Ishikawa (cell line): ENCODE data around the gene CHCHD6.

Source experiments
- CEBPB ChIP-seq: IDR thresholded peaks from 2 replicates; pipeline ENCODE4 v1.6.1; 2012
- CREB1 ChIP-seq: IDR thresholded peaks from 2 replicates; pipeline ENCODE4 v1.6.1; 2012; ENCODE audit warnings: low read depth
- EGR1 ChIP-seq: IDR thresholded peaks from 2 replicates; pipeline ENCODE4 v1.6.1; 2012
- EP300 ChIP-seq: IDR thresholded peaks from 2 replicates; pipeline ENCODE4 v1.6.1; 2012; ENCODE audit warnings: borderline replicate concordance
- FOXM1 ChIP-seq: IDR thresholded peaks from 2 replicates; pipeline ENCODE4 v1.6.1; 2012; ENCODE audit warnings: low read depth, borderline replicate concordance
- NFIC ChIP-seq: IDR thresholded peaks from 2 replicates; pipeline ENCODE4 v1.6.1; 2012
- RAD21 ChIP-seq: IDR thresholded peaks from 2 replicates; pipeline ENCODE4 v1.6.1; 2012; ENCODE audit warnings: low read depth
- TAF1 ChIP-seq: IDR thresholded peaks from 2 replicates; pipeline ENCODE4 v1.6.1; 2012; ENCODE audit warnings: low read depth, mild to moderate bottlenecking
- TCF12 ChIP-seq: IDR thresholded peaks from 2 replicates; pipeline ENCODE4 v1.6.1; 2012; ENCODE audit warnings: low read depth
- TEAD4 ChIP-seq: IDR thresholded peaks from 2 replicates; pipeline ENCODE4 v1.6.1; 2012
- YY1 ChIP-seq: IDR thresholded peaks from 2 replicates; pipeline ENCODE4 v1.6.1; 2012; ENCODE audit warnings: low read depth
- ZBTB7A ChIP-seq: IDR thresholded peaks from 2 replicates; pipeline ENCODE4 v1.6.1; 2012; ENCODE audit warnings: low read depth
- TF ChIP-seq, protein P1 (sequence below): IDR thresholded peaks from 2 replicates; pipeline ENCODE4 v1.6.1; 2012; ENCODE audit warnings: low read depth, mild to moderate bottlenecking
- TF ChIP-seq, protein P2 (sequence below): IDR thresholded peaks from 2 replicates; pipeline ENCODE4 v1.6.1; 2012
- TF ChIP-seq, protein P3 (sequence below): IDR thresholded peaks from 2 replicates; pipeline ENCODE4 v1.6.1; 2012

The CHCHD6 gene

DNA sequence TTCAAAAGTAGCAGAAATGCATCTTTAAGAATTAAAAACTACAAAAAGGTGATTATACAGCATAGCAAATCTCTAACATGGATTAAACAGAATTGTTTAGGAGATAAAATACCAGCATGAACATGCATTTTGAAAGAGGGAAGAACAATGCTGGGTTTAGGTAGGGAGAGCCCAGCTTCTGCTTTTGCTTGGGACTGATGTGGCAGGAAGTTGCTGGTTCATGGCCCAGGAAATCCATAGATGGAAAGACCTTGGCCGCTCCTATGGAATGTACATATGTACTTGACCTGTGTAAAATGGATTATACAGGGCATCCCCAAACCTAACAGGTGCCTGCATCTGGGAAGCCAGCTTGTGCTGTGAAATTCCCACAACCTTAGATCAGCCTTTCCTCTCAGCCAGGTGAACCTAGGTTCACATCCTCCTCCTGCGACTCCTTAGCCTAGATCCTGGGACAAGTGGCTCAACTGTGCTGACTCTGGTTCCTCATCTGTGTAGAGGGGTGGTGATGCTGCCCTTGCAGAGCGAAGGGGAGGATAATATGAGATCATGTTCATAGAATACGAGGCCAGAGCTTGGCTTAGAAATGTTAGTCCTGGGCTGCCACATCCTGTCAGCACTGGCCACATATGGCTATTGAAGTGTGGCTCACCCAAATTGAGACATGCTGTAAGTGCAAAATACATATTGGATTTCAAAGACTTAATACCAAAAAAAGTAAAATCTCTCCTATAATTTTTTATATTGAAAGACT is 231.9 kb downstream of the CHCHD6 start:
- TF ChIP-seq TAF1 (no peak), FOXM1 (no peak), YY1 (no peak), ZBTB7A (no peak), EP300 (no peak), NFIC (no peak), EGR1 (no peak), RAD21 (no peak), CEBPB (no peak), TEAD4 (no peak), TCF12 (no peak), CREB1 (no peak)
- TF ChIP-seq, protein P1, sequence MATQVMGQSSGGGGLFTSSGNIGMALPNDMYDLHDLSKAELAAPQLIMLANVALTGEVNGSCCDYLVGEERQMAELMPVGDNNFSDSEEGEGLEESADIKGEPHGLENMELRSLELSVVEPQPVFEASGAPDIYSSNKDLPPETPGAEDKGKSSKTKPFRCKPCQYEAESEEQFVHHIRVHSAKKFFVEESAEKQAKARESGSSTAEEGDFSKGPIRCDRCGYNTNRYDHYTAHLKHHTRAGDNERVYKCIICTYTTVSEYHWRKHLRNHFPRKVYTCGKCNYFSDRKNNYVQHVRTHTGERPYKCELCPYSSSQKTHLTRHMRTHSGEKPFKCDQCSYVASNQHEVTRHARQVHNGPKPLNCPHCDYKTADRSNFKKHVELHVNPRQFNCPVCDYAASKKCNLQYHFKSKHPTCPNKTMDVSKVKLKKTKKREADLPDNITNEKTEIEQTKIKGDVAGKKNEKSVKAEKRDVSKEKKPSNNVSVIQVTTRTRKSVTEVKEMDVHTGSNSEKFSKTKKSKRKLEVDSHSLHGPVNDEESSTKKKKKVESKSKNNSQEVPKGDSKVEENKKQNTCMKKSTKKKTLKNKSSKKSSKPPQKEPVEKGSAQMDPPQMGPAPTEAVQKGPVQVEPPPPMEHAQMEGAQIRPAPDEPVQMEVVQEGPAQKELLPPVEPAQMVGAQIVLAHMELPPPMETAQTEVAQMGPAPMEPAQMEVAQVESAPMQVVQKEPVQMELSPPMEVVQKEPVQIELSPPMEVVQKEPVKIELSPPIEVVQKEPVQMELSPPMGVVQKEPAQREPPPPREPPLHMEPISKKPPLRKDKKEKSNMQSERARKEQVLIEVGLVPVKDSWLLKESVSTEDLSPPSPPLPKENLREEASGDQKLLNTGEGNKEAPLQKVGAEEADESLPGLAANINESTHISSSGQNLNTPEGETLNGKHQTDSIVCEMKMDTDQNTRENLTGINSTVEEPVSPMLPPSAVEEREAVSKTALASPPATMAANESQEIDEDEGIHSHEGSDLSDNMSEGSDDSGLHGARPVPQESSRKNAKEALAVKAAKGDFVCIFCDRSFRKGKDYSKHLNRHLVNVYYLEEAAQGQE = no peak
- TF ChIP-seq, protein P2, sequence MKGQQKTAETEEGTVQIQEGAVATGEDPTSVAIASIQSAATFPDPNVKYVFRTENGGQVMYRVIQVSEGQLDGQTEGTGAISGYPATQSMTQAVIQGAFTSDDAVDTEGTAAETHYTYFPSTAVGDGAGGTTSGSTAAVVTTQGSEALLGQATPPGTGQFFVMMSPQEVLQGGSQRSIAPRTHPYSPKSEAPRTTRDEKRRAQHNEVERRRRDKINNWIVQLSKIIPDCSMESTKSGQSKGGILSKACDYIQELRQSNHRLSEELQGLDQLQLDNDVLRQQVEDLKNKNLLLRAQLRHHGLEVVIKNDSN = no peak
- TF ChIP-seq, protein P3, sequence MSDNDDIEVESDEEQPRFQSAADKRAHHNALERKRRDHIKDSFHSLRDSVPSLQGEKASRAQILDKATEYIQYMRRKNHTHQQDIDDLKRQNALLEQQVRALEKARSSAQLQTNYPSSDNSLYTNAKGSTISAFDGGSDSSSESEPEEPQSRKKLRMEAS = no peak

DNA sequence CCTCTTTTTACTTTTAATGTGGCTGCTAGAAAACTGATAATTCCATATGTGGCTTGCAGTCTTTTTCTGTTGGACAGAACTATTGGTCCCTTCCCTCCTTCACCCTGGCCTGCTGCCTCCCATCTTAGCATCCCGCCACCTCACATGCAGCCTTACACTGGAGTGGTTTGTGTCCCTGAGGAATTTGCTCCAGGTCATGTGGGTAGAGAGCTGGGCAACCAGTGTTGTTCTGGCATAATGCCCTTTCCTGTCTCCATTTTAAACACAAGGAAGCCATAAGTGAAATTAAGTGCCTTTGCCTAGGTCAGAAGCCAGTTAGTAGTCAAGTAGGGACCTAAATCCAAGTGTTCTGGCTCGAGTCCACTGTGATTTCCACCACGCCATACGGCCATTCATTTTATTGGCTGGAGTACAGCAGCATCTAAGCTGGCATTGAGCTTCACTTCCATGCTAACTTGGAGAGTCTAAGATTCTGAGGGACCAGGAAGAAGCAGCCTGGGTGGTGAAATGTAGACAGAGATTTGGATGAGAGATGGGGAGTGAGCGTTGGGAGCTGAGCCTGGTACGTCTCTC is 232.9 kb downstream of the CHCHD6 start:
- TF ChIP-seq, protein P2 = no peak
- TF ChIP-seq TAF1 (no peak), FOXM1 (no peak), EGR1 (no peak), TEAD4 (no peak), EP300 (no peak), TCF12 (no peak)

DNA sequence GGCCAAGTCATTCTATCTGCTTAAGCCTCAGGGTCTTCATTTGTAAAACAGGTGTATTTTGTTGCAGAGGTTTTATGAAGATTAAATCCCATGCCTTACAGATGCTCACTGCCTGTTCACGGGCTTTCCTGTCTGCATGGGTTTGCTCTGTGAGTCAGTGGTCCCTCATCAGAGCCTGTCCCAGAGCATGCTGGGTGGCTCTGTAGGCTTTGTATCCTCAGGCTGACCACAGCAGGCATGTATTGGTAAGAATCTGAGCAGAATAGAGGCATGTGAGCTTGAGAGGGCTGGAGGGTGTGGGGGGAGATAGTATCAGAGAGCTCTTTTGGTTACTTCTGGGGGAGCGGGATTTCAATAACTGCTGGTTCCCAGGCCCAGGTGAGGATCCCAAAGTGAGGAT is 233.5 kb downstream of the CHCHD6 start:
- TF ChIP-seq, protein P1 = no peak
- no peak for TF ChIP-seq NFIC
- TF ChIP-seq, protein P2 = no peak
- TF ChIP-seq TEAD4 = no peak
- no peak for TF ChIP-seq EGR1
- TF ChIP-seq, protein P3 = no peak
- TF ChIP-seq CREB1 = no peak
- TF ChIP-seq EP300 = no peak
- no peak for TF ChIP-seq YY1
- TF ChIP-seq RAD21 = no peak
- TF ChIP-seq TCF12 = no peak
- no peak for TF ChIP-seq CEBPB
- no peak for TF ChIP-seq FOXM1
- no peak for TF ChIP-seq TAF1
- TF ChIP-seq ZBTB7A = no peak

DNA sequence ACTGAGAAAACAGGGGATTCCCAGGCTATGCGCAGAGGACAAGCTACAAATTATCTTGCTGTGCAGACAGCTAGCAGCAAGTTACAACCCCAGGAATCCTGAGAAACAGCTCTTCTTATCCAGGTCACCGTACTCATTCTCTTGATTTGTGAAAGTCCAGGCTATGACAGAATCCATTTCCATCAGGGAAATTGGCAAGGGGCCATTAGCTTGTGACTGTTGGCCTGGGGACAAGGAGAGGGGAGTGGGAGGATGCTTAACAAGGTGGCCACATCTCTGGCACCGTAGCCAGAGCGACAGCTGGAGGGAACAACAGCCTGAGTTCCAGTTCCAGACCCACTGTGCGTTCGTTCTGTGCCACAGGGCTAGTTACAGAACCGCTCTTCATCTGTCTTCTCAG is 233.9 kb downstream of the CHCHD6 start:
- no peak for TF ChIP-seq YY1
- no peak for TF ChIP-seq TEAD4
- TF ChIP-seq, protein P1 = no peak
- no peak for TF ChIP-seq ZBTB7A
- TF ChIP-seq NFIC = no peak
- no peak for TF ChIP-seq FOXM1
- TF ChIP-seq TAF1 = no peak
- no peak for TF ChIP-seq CEBPB
- TF ChIP-seq TCF12 = no peak
- no peak for TF ChIP-seq EGR1
- TF ChIP-seq EP300 = no peak
- TF ChIP-seq, protein P2 = no peak
- TF ChIP-seq, protein P3 = no peak
- TF ChIP-seq CREB1 = no peak
- TF ChIP-seq RAD21 = no peak
